Measurements from ENCODE around the gene PRLH.

The PRLH gene

DNA sequence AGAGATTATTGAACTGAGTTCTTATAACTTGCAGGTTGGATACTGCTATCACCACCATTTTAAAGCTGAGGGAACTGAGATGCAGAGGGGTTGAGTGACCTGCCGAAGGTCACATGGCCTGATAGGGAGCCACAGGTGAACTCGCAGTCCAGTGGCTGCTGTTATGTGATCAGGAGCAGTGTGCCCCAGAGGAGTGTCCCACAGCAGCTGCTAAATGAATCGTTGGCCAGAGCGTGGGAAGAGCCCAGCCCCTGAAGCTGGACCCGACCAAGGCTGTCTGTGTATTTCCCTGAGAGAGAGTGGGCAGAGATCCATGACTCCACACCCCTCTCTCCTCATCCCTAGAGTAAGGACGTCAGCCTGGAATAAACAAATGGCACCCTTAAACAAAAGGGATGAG lies 26.7 kb upstream of the PRLH start:
- DNase-seq (ENCODE audit: low read depth), result no peak

- no peak for DNase-seq (ENCODE audit: low read depth)
These were observed 26.1 kb upstream of the PRLH start for GRCh38 chr2:237540223-237540775.

- no peak for DNase-seq (ENCODE audit: low read depth)
These were observed 25.6 kb upstream of the PRLH start for GRCh38 chr2:237540823-237541222.

DNA sequence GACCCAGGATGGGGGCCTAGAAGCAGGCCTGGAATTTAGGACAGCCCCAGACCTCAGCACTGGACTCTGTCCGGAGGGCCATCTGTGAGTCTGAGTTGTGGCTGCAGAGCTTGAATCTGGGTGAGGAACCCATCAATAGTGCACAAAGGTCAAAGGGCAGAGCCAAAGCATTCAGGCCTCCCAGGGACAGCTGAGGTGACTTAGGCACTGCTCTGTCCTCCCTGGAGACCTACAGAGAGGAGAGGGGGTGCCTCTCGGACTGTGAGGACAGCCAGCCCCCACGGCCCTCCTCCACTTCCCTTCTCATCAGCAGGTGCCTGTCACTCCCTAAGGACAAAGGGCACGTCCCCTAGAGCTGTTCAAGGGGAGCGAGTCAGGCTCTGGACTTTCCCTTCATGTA lies 25.1 kb upstream of the PRLH start:
- no peak for DNase-seq (ENCODE audit: low read depth)

GRCh38 chr2:237542001-237542704 lies 24.2 kb upstream of the PRLH start:
- DNase-seq (ENCODE audit: low read depth), result no peak

GRCh38 chr2:237546040-237546875 lies 20.1 kb upstream of the PRLH start:
- no peak for DNase-seq (ENCODE audit: low read depth)

DNA sequence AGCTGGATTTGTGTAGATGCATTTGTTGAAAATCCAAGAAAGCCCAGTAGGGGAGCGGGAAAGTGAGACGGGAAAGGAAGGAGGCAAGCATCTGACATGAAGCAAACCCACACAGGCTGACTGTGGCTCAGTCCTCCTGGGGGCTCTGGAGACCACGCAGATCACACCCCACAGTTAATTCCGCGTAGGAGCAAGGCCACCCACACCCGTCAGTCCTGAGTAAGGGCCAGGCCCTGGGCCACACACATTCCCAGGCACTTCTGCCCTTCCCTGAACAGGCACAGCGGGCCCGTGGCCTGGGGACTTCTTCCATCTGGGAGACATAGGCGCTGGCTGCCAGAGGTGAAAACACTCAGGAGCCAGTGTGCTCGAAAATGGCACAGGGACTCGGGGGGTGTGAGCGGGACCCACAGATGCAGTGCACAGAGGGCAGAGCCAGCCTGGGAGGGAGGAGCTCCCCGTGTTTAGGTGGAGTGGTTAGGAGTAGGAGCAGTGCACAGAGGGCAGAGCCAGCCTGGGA lies 19.4 kb upstream of the PRLH start:
- no peak for DNase-seq (ENCODE audit: low read depth)

DNA sequence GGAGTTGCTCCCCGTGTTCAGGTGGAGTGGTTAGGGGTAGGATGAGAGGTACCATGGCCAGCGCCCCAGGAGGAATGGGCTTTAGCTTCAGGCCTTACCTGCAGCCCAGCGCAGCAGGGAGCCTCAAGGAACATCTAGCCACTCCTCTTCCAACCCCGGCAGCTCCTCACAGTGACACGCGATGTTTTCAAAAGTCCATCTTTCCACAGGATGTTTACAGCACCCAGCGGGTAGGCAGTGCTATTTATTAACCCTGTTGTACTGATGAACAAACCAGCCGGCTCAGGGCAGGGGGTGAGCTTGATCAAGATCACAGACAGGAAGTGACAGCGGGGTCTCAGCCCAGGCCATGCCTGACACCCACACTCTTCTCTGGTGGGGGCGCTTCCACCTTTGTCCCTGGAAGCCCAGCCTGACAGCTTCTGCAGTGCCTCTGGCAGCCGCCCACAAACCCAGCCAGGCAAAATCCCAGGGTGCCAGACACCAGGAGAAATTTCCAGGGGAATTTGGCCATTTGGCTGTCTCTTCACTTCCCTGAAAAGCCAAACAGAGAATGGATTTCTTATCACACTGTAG lies 18.4 kb upstream of the PRLH start:
- no peak for DNase-seq (ENCODE audit: low read depth)

DNA sequence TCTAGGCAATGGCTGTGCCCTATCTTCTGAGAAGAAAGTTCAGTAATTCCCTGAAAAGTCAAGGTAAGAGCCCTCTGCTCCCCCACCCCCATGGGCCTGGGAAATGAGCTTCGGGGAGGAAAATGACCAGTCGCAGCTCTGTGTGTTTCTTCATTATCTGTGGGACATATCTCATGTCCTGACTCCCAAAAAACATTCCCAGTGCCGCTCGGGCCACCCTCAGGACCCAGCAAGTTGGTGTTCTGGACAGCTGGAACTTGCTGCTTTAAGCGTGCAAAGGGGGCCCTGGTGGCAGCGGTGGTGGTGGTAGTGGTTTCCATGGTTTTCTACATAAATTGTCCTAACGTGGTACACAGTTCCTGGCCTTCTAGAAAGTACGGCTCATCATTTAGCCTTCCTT lies 17.2 kb upstream of the PRLH start:
- no peak for DNase-seq (ENCODE audit: low read depth)

- no peak for DNase-seq (ENCODE audit: low read depth)
These were observed 16.5 kb upstream of the PRLH start for GRCh38 chr2:237549643-237550415.

DNA sequence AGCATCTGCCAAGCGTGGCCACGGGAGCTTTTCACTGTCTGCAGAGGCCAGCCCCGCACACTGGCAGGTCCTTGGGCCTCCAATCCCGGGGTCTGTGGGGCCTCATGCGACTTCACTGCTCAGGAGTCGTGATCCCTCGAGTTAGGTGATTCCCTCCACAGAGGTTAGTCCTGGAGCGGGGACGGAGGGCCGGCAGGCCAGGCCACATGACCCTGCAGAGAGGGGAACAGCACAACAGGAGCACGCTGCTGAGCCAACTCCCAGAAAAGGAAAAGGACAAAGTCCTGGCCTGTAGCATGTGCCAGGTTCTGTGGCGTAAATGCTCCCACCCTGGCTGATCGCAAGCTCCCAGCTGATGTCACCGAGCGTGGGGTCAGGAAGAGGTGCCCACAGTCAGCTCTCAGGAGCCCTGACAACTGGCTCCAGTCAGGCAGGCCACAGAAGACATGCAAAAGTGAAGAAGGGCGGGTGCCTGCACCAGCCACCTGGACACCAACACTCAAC lies 15.3 kb upstream of the PRLH start:
- DNase-seq (ENCODE audit: low read depth), result no peak

- DNase-seq (ENCODE audit: low read depth), result no peak
These were observed 13.5 kb upstream of the PRLH start for GRCh38 chr2:237552908-237553307.

DNA sequence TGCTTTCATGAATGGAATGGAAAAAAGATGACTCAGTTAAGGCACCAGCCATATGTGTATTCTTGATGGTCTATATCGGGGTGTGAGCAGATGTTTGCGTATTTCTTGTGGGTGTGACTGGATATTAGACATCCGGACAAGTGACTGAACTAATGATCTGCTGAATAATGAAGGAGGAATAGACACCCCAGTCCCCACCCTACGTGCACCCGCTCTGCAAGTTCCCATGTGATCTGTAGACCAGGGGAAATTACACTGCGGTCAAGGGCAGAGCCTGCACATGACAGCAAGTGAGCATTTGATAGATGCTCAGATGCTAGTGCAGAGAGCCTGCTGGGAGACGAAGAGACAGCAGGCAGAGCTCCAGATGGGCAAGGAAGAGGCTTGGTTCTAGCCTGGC lies 12.4 kb upstream of the PRLH start:
- DNase-seq (ENCODE audit: low read depth), result no peak

GRCh38 chr2:237555560-237555959 lies 10.8 kb upstream of the PRLH start:
- DNase-seq (ENCODE audit: low read depth), result no peak

GRCh38 chr2:237556773-237557632 lies 9.4 kb upstream of the PRLH start:
- no peak for DNase-seq (ENCODE audit: low read depth)

- DNase-seq (ENCODE audit: low read depth), result no peak
These were observed 8.8 kb upstream of the PRLH start for GRCh38 chr2:237557633-237558015.

- DNase-seq (ENCODE audit: low read depth), result no peak
These were observed 7.3 kb upstream of the PRLH start for GRCh38 chr2:237558961-237559641.

GRCh38 chr2:237561221-237561620 lies 5.2 kb upstream of the PRLH start:
- DNase-seq (ENCODE audit: low read depth), result no peak

DNA sequence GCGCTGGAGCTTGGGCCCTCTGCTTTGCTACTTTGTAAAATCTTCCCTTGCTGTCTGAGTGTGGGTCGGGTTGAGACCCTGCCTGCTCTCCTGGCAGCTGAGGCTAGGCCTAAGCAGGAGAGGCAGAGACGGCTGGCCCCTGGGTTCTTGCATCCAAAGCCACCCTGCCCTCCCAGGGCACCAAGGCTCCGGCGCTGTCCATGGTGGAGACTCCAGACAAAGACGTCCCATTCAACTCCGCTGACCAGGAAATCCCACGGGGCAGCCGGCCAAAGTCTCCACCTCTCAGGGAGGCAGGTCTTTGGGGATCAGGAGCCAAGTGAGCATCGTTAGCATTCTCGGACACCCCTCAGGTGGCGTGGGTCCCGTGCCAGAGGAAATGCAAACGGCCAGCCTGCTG lies 2.6 kb upstream of the PRLH start:
- no peak for DNase-seq (ENCODE audit: low read depth)

DNA sequence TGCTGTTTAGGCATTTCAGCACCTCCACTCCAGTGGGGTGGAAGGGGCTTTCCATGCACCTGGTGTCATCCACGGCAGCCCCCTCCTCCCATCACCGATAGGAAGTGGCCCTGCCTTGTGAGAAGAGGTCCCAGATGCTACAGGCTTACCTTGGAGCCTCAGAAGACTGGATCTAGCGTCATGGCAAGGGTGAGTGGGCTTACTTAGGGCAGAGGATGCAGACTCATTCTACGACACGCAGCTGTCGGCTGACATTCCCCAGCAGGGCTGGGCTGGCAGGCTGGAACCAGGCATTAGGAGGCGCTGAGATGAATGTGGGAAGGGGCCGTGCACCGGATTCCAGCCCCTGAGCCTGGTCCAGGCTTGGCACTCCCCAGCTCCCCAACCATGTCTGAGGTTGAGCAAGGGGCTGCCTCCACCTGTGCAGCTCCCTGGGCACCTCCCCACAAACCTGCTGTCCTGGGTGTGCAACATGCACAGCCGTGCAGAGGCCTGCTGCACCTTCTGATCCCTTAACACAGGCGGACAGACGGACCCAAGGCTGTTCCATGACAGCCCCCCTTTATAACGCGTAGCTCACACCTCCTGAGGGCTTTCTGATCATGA lies 1.7 kb upstream of the PRLH start:
- DNase-seq (ENCODE audit: low read depth), result no peak
